ENCODE measurements around the gene IGFLR1. TPM values are rescaled to one million over a fixed set of nuclear protein-coding genes. Genes with fewer than 3 reads are reported as not detected.

Gene IGFLR1
- total and polyA plus RNA-seq, 2 of the 8 experiments (the other 6 are each of a cell fraction or from before 2014, with no cell fraction given), result 8.4 to 28.9 TPM

GRCh38 chr19:35775298-35776101, 33.2 kb upstream of the IGFLR1 start, which contains the start of gene ARHGAP33 (continued):
- TF ChIP-seq SRF (IDR thresholded peaks at IDR 0.05; ENCODE audit: low read depth, low read length) (no peak), CTBP2 (IDR thresholded peaks at IDR 0.05; ENCODE audit: borderline replicate concordance, insufficient read depth, insufficient read length, low read length) (no peak), EGR1 (IDR thresholded peaks at IDR 0.05; ENCODE audit: borderline replicate concordance, low read depth, low read length) (peak; percentile 53; the same call in 1 of the 2 replicates), SIRT6 (IDR thresholded peaks at IDR 0.05; ENCODE audit: low read length) (no peak), EZH2 (IDR thresholded peaks at IDR 0.05; ENCODE audit: low read depth, low read length, severe bottlenecking) (no peak), MAFK (IDR thresholded peaks at IDR 0.05; ENCODE audit: low read depth, low read length) (no peak), SIX5 (IDR thresholded peaks at IDR 0.05; ENCODE audit: low read depth, low read length) (no peak), SIN3A (conservative IDR thresholded peaks at IDR 0.05 in 1 of 2, IDR thresholded peaks at IDR 0.05 in 1 of 2; ENCODE audit: low read depth in 1 of 2, low read length in 2 of 2) (peak in 1 of 2 experiments; percentile 86; a peak in 2 of 4 replicates), CHD2 (IDR thresholded peaks at IDR 0.05; ENCODE audit: low read length) (no peak), HDAC2 (IDR thresholded peaks at IDR 0.05; ENCODE audit: borderline replicate concordance in 1 of 2, low read depth in 2 of 2, low read length in 2 of 2) (peak; percentile 63 to 71; a peak in 2 of 4 replicates)
- TF ChIP-seq, protein P1, sequence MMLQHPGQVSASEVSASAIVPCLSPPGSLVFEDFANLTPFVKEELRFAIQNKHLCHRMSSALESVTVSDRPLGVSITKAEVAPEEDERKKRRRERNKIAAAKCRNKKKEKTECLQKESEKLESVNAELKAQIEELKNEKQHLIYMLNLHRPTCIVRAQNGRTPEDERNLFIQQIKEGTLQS (IDR thresholded peaks at IDR 0.05; ENCODE audit: insufficient read depth, low read depth, low read length), result no peak
- TF ChIP-seq, protein P2, sequence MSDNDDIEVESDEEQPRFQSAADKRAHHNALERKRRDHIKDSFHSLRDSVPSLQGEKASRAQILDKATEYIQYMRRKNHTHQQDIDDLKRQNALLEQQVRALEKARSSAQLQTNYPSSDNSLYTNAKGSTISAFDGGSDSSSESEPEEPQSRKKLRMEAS (IDR thresholded peaks at IDR 0.05), result peak; percentile 39; the same call in 1 of the 2 replicates
- TF ChIP-seq, protein P3, sequence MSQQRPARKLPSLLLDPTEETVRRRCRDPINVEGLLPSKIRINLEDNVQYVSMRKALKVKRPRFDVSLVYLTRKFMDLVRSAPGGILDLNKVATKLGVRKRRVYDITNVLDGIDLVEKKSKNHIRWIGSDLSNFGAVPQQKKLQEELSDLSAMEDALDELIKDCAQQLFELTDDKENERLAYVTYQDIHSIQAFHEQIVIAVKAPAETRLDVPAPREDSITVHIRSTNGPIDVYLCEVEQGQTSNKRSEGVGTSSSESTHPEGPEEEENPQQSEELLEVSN (IDR thresholded peaks at IDR 0.05), result no peak

All from H1 (cell line).